ENCODE measurements around the gene ZBTB4.

Gene ZBTB4

GRCh38 chr17:7438656-7439460 lies 40.6 kb downstream of the ZBTB4 start:
- no peak for DNase-seq

GRCh38 chr17:7437950-7438614 lies 41.3 kb downstream of the ZBTB4 start:
- DNase-seq, result peak; percentile 44

GRCh38 chr17:7437369-7437863 lies 42.0 kb downstream of the ZBTB4 start:
- DNase-seq, result no peak

GRCh38 chr17:7436556-7437368 lies 42.7 kb downstream of the ZBTB4 start:
- peak; percentile 80 for DNase-seq

GRCh38 chr17:7435676-7436555 lies 43.5 kb downstream of the ZBTB4 start:
- peak; percentile 49 for DNase-seq

GRCh38 chr17:7432296-7432695 lies 47.1 kb downstream of the ZBTB4 start:
- no peak for DNase-seq

- no peak for DNase-seq
These were observed 48.2 kb downstream of the ZBTB4 start for GRCh38 chr17:7431231-7431630.

- DNase-seq, result no peak
These were observed 49.7 kb downstream of the ZBTB4 start for GRCh38 chr17:7429722-7430121.

GRCh38 chr17:7428557-7428956 lies 50.9 kb downstream of the ZBTB4 start, which contains the start of gene SPEM3:
TSS of gene SPEM3 (plus strand) at chr17:7428857. CDS start at chr17:7428903, 46 bp downstream.
- no peak for DNase-seq

GRCh38 chr17:7427549-7427948 lies 51.9 kb downstream of the ZBTB4 start:
- DNase-seq, result no peak

- no peak for DNase-seq
These were observed 52.4 kb downstream of the ZBTB4 start for GRCh38 chr17:7426896-7427489.

- no peak for DNase-seq
These were observed 53.1 kb downstream of the ZBTB4 start for GRCh38 chr17:7426203-7426863.

- no peak for DNase-seq
These were observed 53.7 kb downstream of the ZBTB4 start for GRCh38 chr17:7425756-7426155.

GRCh38 chr17:7425316-7425715 lies 54.1 kb downstream of the ZBTB4 start, which contains the start of gene SPEM2:
TSS of gene SPEM2 (plus strand) at chr17:7425616. CDS start at chr17:7425689, 73 bp downstream.
- no peak for DNase-seq

- DNase-seq, result no peak
These were observed 55.8 kb downstream of the ZBTB4 start for GRCh38 chr17:7423679-7424078.

GRCh38 chr17:7421186-7421585 lies 58.2 kb downstream of the ZBTB4 start:
- DNase-seq, result no peak

- DNase-seq, result no peak
These were observed 59.4 kb downstream of the ZBTB4 start, which contains the start of gene SPEM1 for GRCh38 chr17:7419819-7420610. TSS of gene SPEM1 (plus strand) at chr17:7420324. CDS start at chr17:7420385, 61 bp downstream.

GRCh38 chr17:7418472-7419152 lies 60.8 kb downstream of the ZBTB4 start:
- DNase-seq, result no peak

- DNase-seq, result no peak
These were observed 62.3 kb downstream of the ZBTB4 start for GRCh38 chr17:7417056-7417655.
